ENCODE results near the gene MAGI3. TPM values are rescaled to one million over a fixed set of nuclear protein-coding genes. Genes with fewer than 3 reads are reported as not detected.

Gene MAGI3
- total RNA-seq = 10 to 100 TPM; 15.0 to 21.7 TPM
- polyA plus RNA-seq = 1 to 10 TPM; 2.8 to 4.2 TPM
- long read RNA-seq, donor 1, partial matches to known transcripts = 2 of 7 reads
- long read RNA-seq, donor 1, other reads (novel, unspliced or antisense) = 5 of 7 reads
- long read RNA-seq, donor 2, full-length matches to known transcripts = 4 of 29 reads
- long read RNA-seq, donor 2, partial matches to known transcripts = 4 of 29 reads
- long read RNA-seq, donor 2, other reads (novel, unspliced or antisense) = 21 of 29 reads

- peak within 1 kb of the TSS; percentile 95 to 97 for H3K4me3 ChIP-seq (ENCODE audit: low read length in 2 of 2)
- H3K27me3 ChIP-seq (ENCODE audit: control insufficient read depth in 1 of 2, insufficient read depth in 2 of 2, low read length in 1 of 2) = no peaks in the 10 kb centered on the region
- DNase-seq (peak; percentile 98 to 99), ATAC-seq (ENCODE audit: low FRiP score) (peak; percentile 98)
- H3K36me3 ChIP-seq (ENCODE audit: control insufficient read depth in 1 of 2, insufficient read depth in 2 of 2, low read length in 1 of 2) = no peaks in the 10 kb centered on the region
- no peaks in the 10 kb centered on the region for H3K4me1 ChIP-seq (ENCODE audit: control insufficient read depth in 1 of 2, insufficient read depth in 2 of 2, low read length in 2 of 2)
- H3K27ac ChIP-seq (ENCODE audit: low read depth in 1 of 2, low read length in 2 of 2) = peak within 1 kb of the TSS in 1 of 2 donors; percentile 76
- 1% methylated on average over 85 to 89 of the region's 89 CpGs for WGBS, 2 donors
- intact Hi-C loops (cut with DNase I) = loop anchor here (2.0 kb wide), 1 partner anchor 67 kb away; no protein-coding TSS in a partner anchor
- H3K9me3 ChIP-seq (ENCODE audit: control insufficient read depth, low read length) = no peaks in the 10 kb centered on the region
Observed at GRCh38 chr1:113389953-113390834, at the start of gene MAGI3. TSS of gene MAGI3 (plus strand) at chr1:113390515. CDS start at chr1:113391034, 519 bp downstream.

GRCh38 chr1:113353580-113353979, 36.7 kb upstream of the MAGI3 start:
- H3K4me3 ChIP-seq (ENCODE audit: low read length in 2 of 2) = no peak overlapping the region
- H3K27me3 ChIP-seq (ENCODE audit: control insufficient read depth in 1 of 2, insufficient read depth in 2 of 2, low read length in 1 of 2) = no peaks in the 10 kb centered on the region
- WGBS, 2 donors = 63 to 67% methylated on average over 2 of the region's 2 CpGs
- intact Hi-C loops (cut with DNase I) = no loop called here
- ATAC-seq (ENCODE audit: low FRiP score) (no peak), DNase-seq (no peak)
- no peak overlapping the region for H3K27ac ChIP-seq (ENCODE audit: low read depth in 1 of 2, low read length in 2 of 2)
- H3K36me3 ChIP-seq (ENCODE audit: control insufficient read depth in 1 of 2, insufficient read depth in 2 of 2, low read length in 1 of 2) = no peaks in the 10 kb centered on the region
- no peaks in the 10 kb centered on the region for H3K4me1 ChIP-seq (ENCODE audit: control insufficient read depth in 1 of 2, insufficient read depth in 2 of 2, low read length in 2 of 2)
- no peaks in the 10 kb centered on the region for H3K9me3 ChIP-seq (ENCODE audit: control insufficient read depth, low read length)

- H3K27ac ChIP-seq (ENCODE audit: low read depth in 1 of 2, low read length in 2 of 2) = no peak overlapping the region
- no peaks in the 10 kb centered on the region for H3K4me1 ChIP-seq (ENCODE audit: control insufficient read depth in 1 of 2, insufficient read depth in 2 of 2, low read length in 2 of 2)
- no peaks in the 10 kb centered on the region for H3K27me3 ChIP-seq (ENCODE audit: control insufficient read depth in 1 of 2, insufficient read depth in 2 of 2, low read length in 1 of 2)
- intact Hi-C loops (cut with DNase I) = no loop called here
- H3K9me3 ChIP-seq (ENCODE audit: control insufficient read depth, low read length) = no peaks in the 10 kb centered on the region
- DNase-seq = no peak
- WGBS, 2 donors = 56 to 65% methylated on average over 3 of the region's 3 CpGs
- ATAC-seq (ENCODE audit: low FRiP score) = no peak
- no peaks in the 10 kb centered on the region for H3K36me3 ChIP-seq (ENCODE audit: control insufficient read depth in 1 of 2, insufficient read depth in 2 of 2, low read length in 1 of 2)
- H3K4me3 ChIP-seq (ENCODE audit: low read length in 2 of 2) = no peak overlapping the region
Observed at GRCh38 chr1:113363935-113364334, 26.4 kb upstream of the MAGI3 start.

- ATAC-seq (ENCODE audit: low FRiP score) = no peak
- Histone ChIP-seq H3K27ac (ENCODE audit: low read depth in 1 of 2, low read length in 2 of 2) (no peak overlapping the region), H3K4me1 (ENCODE audit: control insufficient read depth in 1 of 2, insufficient read depth in 2 of 2, low read length in 2 of 2) (no peaks in the 10 kb centered on the region), H3K36me3 (ENCODE audit: control insufficient read depth in 1 of 2, insufficient read depth in 2 of 2, low read length in 1 of 2) (no peaks in the 10 kb centered on the region), H3K27me3 (ENCODE audit: control insufficient read depth in 1 of 2, insufficient read depth in 2 of 2, low read length in 1 of 2) (no peaks in the 10 kb centered on the region), H3K9me3 (ENCODE audit: control insufficient read depth, low read length) (no peaks in the 10 kb centered on the region), H3K4me3 (ENCODE audit: low read length in 2 of 2) (no peak overlapping the region)
- DNase-seq = no peak
- intact Hi-C loops (cut with DNase I) = no loop called here
Observed at GRCh38 chr1:113369040-113369439, 21.3 kb upstream of the MAGI3 start.

GRCh38 chr1:113369699-113370098, 20.6 kb upstream of the MAGI3 start:
- intact Hi-C loops (cut with DNase I) = no loop called here
- Histone ChIP-seq H3K4me1 (ENCODE audit: control insufficient read depth in 1 of 2, insufficient read depth in 2 of 2, low read length in 2 of 2) (no peaks in the 10 kb centered on the region), H3K9me3 (ENCODE audit: control insufficient read depth, low read length) (no peaks in the 10 kb centered on the region), H3K27ac (ENCODE audit: low read depth in 1 of 2, low read length in 2 of 2) (no peak overlapping the region), H3K36me3 (ENCODE audit: control insufficient read depth in 1 of 2, insufficient read depth in 2 of 2, low read length in 1 of 2) (no peaks in the 10 kb centered on the region), H3K4me3 (ENCODE audit: low read length in 2 of 2) (no peak overlapping the region), H3K27me3 (ENCODE audit: control insufficient read depth in 1 of 2, insufficient read depth in 2 of 2, low read length in 1 of 2) (no peaks in the 10 kb centered on the region)
- WGBS, 2 donors = 78 to 86% methylated on average over 1 of the region's 1 CpG
- DNase-seq (no peak), ATAC-seq (ENCODE audit: low FRiP score) (no peak)

- no peaks in the 10 kb centered on the region for H3K36me3 ChIP-seq (ENCODE audit: control insufficient read depth in 1 of 2, insufficient read depth in 2 of 2, low read length in 1 of 2)
- WGBS, 2 donors = 90% methylated on average over 3 of the region's 3 CpGs
- no peak overlapping the region for H3K4me3 ChIP-seq (ENCODE audit: low read length in 2 of 2)
- intact Hi-C loops (cut with DNase I) = no loop called here
- H3K27me3 ChIP-seq (ENCODE audit: control insufficient read depth in 1 of 2, insufficient read depth in 2 of 2, low read length in 1 of 2) = no peaks in the 10 kb centered on the region
- DNase-seq (no peak), ATAC-seq (ENCODE audit: low FRiP score) (no peak)
- no peak overlapping the region for H3K27ac ChIP-seq (ENCODE audit: low read depth in 1 of 2, low read length in 2 of 2)
- peaks cover 0 to 4% of the 10 kb centered on the region in 2 donors for H3K4me1 ChIP-seq (ENCODE audit: control insufficient read depth in 1 of 2, insufficient read depth in 2 of 2, low read length in 2 of 2)
- H3K9me3 ChIP-seq (ENCODE audit: control insufficient read depth, low read length) = no peaks in the 10 kb centered on the region
Observed at GRCh38 chr1:113370868-113371267, 19.4 kb upstream of the MAGI3 start.

- intact Hi-C loops (cut with DNase I) = no loop called here
- H3K27ac ChIP-seq (ENCODE audit: low read depth in 1 of 2, low read length in 2 of 2) = no peak overlapping the region
- no peaks in the 10 kb centered on the region for H3K9me3 ChIP-seq (ENCODE audit: control insufficient read depth, low read length)
- no peaks in the 10 kb centered on the region for H3K27me3 ChIP-seq (ENCODE audit: control insufficient read depth in 1 of 2, insufficient read depth in 2 of 2, low read length in 1 of 2)
- no peak overlapping the region for H3K4me3 ChIP-seq (ENCODE audit: low read length in 2 of 2)
- DNase-seq (no peak), ATAC-seq (ENCODE audit: low FRiP score) (no peak)
- 73 to 76% methylated on average over 2 of the region's 2 CpGs for WGBS, 2 donors
- peaks cover 0 to 4% of the 10 kb centered on the region in 2 donors for H3K4me1 ChIP-seq (ENCODE audit: control insufficient read depth in 1 of 2, insufficient read depth in 2 of 2, low read length in 2 of 2)
- H3K36me3 ChIP-seq (ENCODE audit: control insufficient read depth in 1 of 2, insufficient read depth in 2 of 2, low read length in 1 of 2) = no peaks in the 10 kb centered on the region
Observed at GRCh38 chr1:113372546-113372945, 17.8 kb upstream of the MAGI3 start.

GRCh38 chr1:113373644-113374043, 16.7 kb upstream of the MAGI3 start:
- DNase-seq (no peak), ATAC-seq (ENCODE audit: low FRiP score) (no peak)
- H3K27ac ChIP-seq (ENCODE audit: low read depth in 1 of 2, low read length in 2 of 2) = no peak overlapping the region
- H3K4me1 ChIP-seq (ENCODE audit: control insufficient read depth in 1 of 2, insufficient read depth in 2 of 2, low read length in 2 of 2) = peaks cover 0 to 4% of the 10 kb centered on the region in 2 donors
- intact Hi-C loops (cut with DNase I) = no loop called here
- H3K9me3 ChIP-seq (ENCODE audit: control insufficient read depth, low read length) = no peaks in the 10 kb centered on the region
- H3K36me3 ChIP-seq (ENCODE audit: control insufficient read depth in 1 of 2, insufficient read depth in 2 of 2, low read length in 1 of 2) = no peaks in the 10 kb centered on the region
- no peak overlapping the region for H3K4me3 ChIP-seq (ENCODE audit: low read length in 2 of 2)
- no peaks in the 10 kb centered on the region for H3K27me3 ChIP-seq (ENCODE audit: control insufficient read depth in 1 of 2, insufficient read depth in 2 of 2, low read length in 1 of 2)

- Histone ChIP-seq H3K36me3 (ENCODE audit: control insufficient read depth in 1 of 2, insufficient read depth in 2 of 2, low read length in 1 of 2) (no peaks in the 10 kb centered on the region), H3K9me3 (ENCODE audit: control insufficient read depth, low read length) (no peaks in the 10 kb centered on the region), H3K27me3 (ENCODE audit: control insufficient read depth in 1 of 2, insufficient read depth in 2 of 2, low read length in 1 of 2) (no peaks in the 10 kb centered on the region), H3K27ac (ENCODE audit: low read depth in 1 of 2, low read length in 2 of 2) (peak overlapping the region in 1 of 2 donors; percentile 54), H3K4me3 (ENCODE audit: low read length in 2 of 2) (peak overlapping the region; percentile 40 to 48), H3K4me1 (ENCODE audit: control insufficient read depth in 1 of 2, insufficient read depth in 2 of 2, low read length in 2 of 2) (peaks cover 0 to 4% of the 10 kb centered on the region in 2 donors)
- 9 to 16% methylated on average over 5 of the region's 5 CpGs for WGBS, 2 donors
- no peak for ATAC-seq (ENCODE audit: low FRiP score)
- intact Hi-C loops (cut with DNase I) = no loop called here
- no peak for DNase-seq
Observed at GRCh38 chr1:113375878-113376277, 14.4 kb upstream of the MAGI3 start.

Measured in aorta (tissue), 5 donors.